B cell (primary cell): ENCODE measurements around the gene RIMS3. TPM values are rescaled to one million over a fixed set of nuclear protein-coding genes. Genes with fewer than 3 reads are reported as not detected.
A peak's percentile ranks its signal among the peaks of the same experiment; 100 is the strongest.

ENCODE experiments used
- ATAC-seq: fragments of 200-7000 bp; cut with Tn5 transposase; one replicate; pipeline ENCODE4 v1.10.0; 2021; ENCODE audit warnings: low read depth, mild to moderate bottlenecking, moderate number of reproducible peaks, moderate library complexity
- CTCF ChIA-PET: fragments of 350-600 bp; sonication (Branson Sonifier 250); formaldehyde crosslinking; loops from one replicate; lab custom pipeline; 2021; ENCODE audit warnings: antibody characterized with exemption, inconsistent platforms; lab: Charles Lee
- POLR2A ChIA-PET: fragments of 350-600 bp; sonication (Branson Sonifier 250); formaldehyde crosslinking; loops from one replicate; lab custom pipeline; 2021; ENCODE audit warnings: antibody characterized with exemption; lab: Charles Lee
- DNase-seq: peaks from one replicate; pipeline ENCODE4 v3.0.0; 2013
- H2AFZ ChIP-seq: 2 replicates; pipeline ENCODE4 v1.6.1; 2012; ENCODE audit warnings: mild to moderate bottlenecking, low read depth, low read length; ENCODE audit not compliant: insufficient read depth, poor library complexity, severe bottlenecking
- H3K27ac ChIP-seq, 2 donors: 1 replicate in 1 of 2; 2 replicates in 1 of 2; pipeline ENCODE4 v1.5.1; 2012 to 2013; ENCODE audit warnings: low read length in 2 of 2, mild to moderate bottlenecking in 2 of 2, moderate library complexity in 1 of 2
- H3K27me3 ChIP-seq, 4 experiments: fragments of 200-600 bp in 1 of 4; sonication (generic) in 1 of 4; replicated peaks in 1 of 4; 1 replicate in 2 of 4; 2 replicates in 2 of 4; pipeline versions ENCODE4 v1.6.1 to v1.7.0; 2013 to 2016; ENCODE audit warnings: low read length in 3 of 4, mild to moderate bottlenecking in 2 of 4, mixed read lengths in 1 of 4, moderate library complexity in 1 of 4; ENCODE audit not compliant: insufficient read depth in 4 of 4, control insufficient read depth in 3 of 4; ENCODE audit errors: control extremely low read depth in 1 of 4
- H3K36me3 ChIP-seq, 2 experiments: replicated peaks in 1 of 2; 1 replicate in 1 of 2; 2 replicates in 1 of 2; pipeline versions ENCODE4 v1.6.1 to v1.7.1; 2013; ENCODE audit warnings: low read length in 1 of 2; ENCODE audit not compliant: insufficient read depth in 2 of 2, control insufficient read depth in 1 of 2; ENCODE audit errors: control extremely low read depth in 1 of 2, extremely low read depth in 1 of 2
- H3K4me1 ChIP-seq, 2 donors: fragments of 200-600 bp in 1 of 2; sonication (generic) in 1 of 2; 1 replicate in 1 of 2; 2 replicates in 1 of 2; pipeline versions ENCODE4 v1.5.1 to v1.6.1; 2013 to 2017; ENCODE audit warnings: low read length in 2 of 2; ENCODE audit not compliant: control insufficient read depth in 2 of 2, insufficient read depth in 2 of 2
- H3K4me2 ChIP-seq: replicated peaks from 2 replicates; pipeline ENCODE3; 2012; ENCODE audit warnings: mild to moderate bottlenecking, low read depth, low read length; ENCODE audit not compliant: poor library complexity, severe bottlenecking
- H3K4me3 ChIP-seq, 5 experiments: fragments of 200-600 bp in 1 of 5; sonication (generic) in 1 of 5; 1 replicate in 3 of 5; 2 replicates in 2 of 5; pipeline versions ENCODE4 v1.5.1 to v1.7.0; 2011 to 2016; ENCODE audit warnings: low read length in 4 of 5, mild to moderate bottlenecking in 4 of 5, low read depth in 2 of 5, control low read depth in 1 of 5, moderate library complexity in 1 of 5; ENCODE audit not compliant: insufficient read depth in 1 of 5; ENCODE audit errors: control extremely low read depth in 1 of 5, extremely low read depth in 1 of 5
- H3K79me2 ChIP-seq: fragments of 200-600 bp; sonication (generic); one replicate; pipeline ENCODE4 v1.6.0; 2016; ENCODE audit warnings: low read length; ENCODE audit not compliant: control insufficient read depth, insufficient read depth
- H3K9ac ChIP-seq: fragments of 200-600 bp; sonication (generic); 2 replicates; pipeline ENCODE4 v1.6.1; 2017; ENCODE audit warnings: mild to moderate bottlenecking, low read length, moderate library complexity
- H3K9me3 ChIP-seq, 3 donors: one replicate each; pipeline versions ENCODE4 v1.6.1 to v1.7.1; 2013; ENCODE audit warnings: low read length in 2 of 3; ENCODE audit not compliant: control insufficient read depth in 2 of 3, insufficient read depth in 1 of 3; ENCODE audit errors: control extremely low read depth in 1 of 3
- H4K20me1 ChIP-seq: 2 replicates; pipeline ENCODE4 v1.6.0; 2012; ENCODE audit warnings: mild to moderate bottlenecking, low read length; ENCODE audit not compliant: insufficient read depth, control insufficient read depth, poor library complexity, severe bottlenecking
- H3K27ac Mint-ChIP-seq: one replicate; pipeline ENCODE4 v1.8.0; 2021; ENCODE audit warnings: mixed read lengths
- H3K27me3 Mint-ChIP-seq: one replicate; pipeline ENCODE4 v1.8.0; 2021; ENCODE audit warnings: mixed read lengths
- H3K4me1 Mint-ChIP-seq: one replicate; pipeline ENCODE4 v1.8.0; 2021; ENCODE audit warnings: mixed read lengths
- H3K4me3 Mint-ChIP-seq: one replicate; pipeline ENCODE4 v1.8.0; 2021; ENCODE audit warnings: mixed read lengths
- H3K9me3 Mint-ChIP-seq: one replicate; pipeline ENCODE4 v1.8.0; 2022; ENCODE audit warnings: mixed read lengths; ENCODE audit not compliant: insufficient read depth
- CTCF ChIP-seq: fragments of 200-600 bp; IDR thresholded peaks from one replicate; pipeline ENCODE4 v1.8.0; 2022; ENCODE audit warnings: antibody characterized with exemption, mild to moderate bottlenecking
- EZH2 ChIP-seq: IDR thresholded peaks from 2 replicates; pipeline ENCODE4 v1.6.1; 2012; ENCODE audit warnings: borderline replicate concordance, low read depth, mild to moderate bottlenecking, moderate library complexity, low read length; ENCODE audit not compliant: insufficient read depth, poor library complexity, severe bottlenecking
- WGBS: methylation state at CpG from one replicate; pipeline ENCODE4 v1.1.5; 2013; ENCODE audit warnings: missing lambda C conversion rate; ENCODE audit not compliant: insufficient coverage; 5-methylcytosine and 5-hydroxymethylcytosine counted together
- intact Hi-C: fragments of 100-400 bp; cut with micrococcal nuclease; formaldehyde crosslinking; loops from one replicate; pipeline ENCODE4 v1.10.0; 2022
- polyA plus RNA-seq: library from polyadenylated mRNA; depleted of rRNA; stranded (reverse); fragments of >200 nt; gene quantifications from 2 replicates; pipeline ENCODE4 v1.2.3, GENCODE V29; 2012
- total RNA-seq, 2 donors: library from RNA; stranded (reverse); fragments of 120-200 nt in 1 of 2; gene quantifications; 1 replicate in 1 of 2; 2 replicates in 1 of 2; pipeline versions ENCODE4 v1.2.3 to v1.2.4, GENCODE V29; 2013 to 2022

RIMS3 gene
- total and polyA plus RNA-seq, 2 donors (not counting 1 experiment from before 2014, with no cell fraction given), result 1.1 to 5.4 TPM

GRCh38 chr1:40664791-40665190 lies 691 bp downstream of the RIMS3 start:
- no peaks in the 10 kb centered on the region for H3K27me3 ChIP-seq
- no peak for ATAC-seq
- intact Hi-C loops, result loop anchor here (1.0 to 5.0 kb wide), 4 partner anchors 27 to 313 kb away; partner anchors contain the start of genes CITED4, CTPS1 and NFYC
- no peaks in the 10 kb centered on the region for H3K9me3 Mint-ChIP-seq
- peak overlapping the region; percentile 81 for H2AFZ ChIP-seq
- peaks cover 12 to 27% of the 10 kb centered on the region in 2 donors for H3K4me1 ChIP-seq
- no peaks in the 10 kb centered on the region for H4K20me1 ChIP-seq
- H3K4me2 ChIP-seq, result peak overlapping the region; percentile 78
- H3K27ac ChIP-seq, result no peak overlapping the region
- peak; percentile 20 for DNase-seq
- H3K4me3 ChIP-seq, result peak overlapping the region in 3 of 5 experiments; percentile 53 to 69 (median 58)
- no peak overlapping the region for H3K27ac Mint-ChIP-seq
- peak overlapping the region; percentile 62 for H3K9ac ChIP-seq
- POLR2A ChIA-PET, result interaction anchor here (3.1 kb wide), 1 partner anchor 27 kb away, joined by 12 read pairs; the partner anchor contains the start of gene NFYC
- no peaks in the 10 kb centered on the region for H3K79me2 ChIP-seq
- CTCF ChIA-PET, result interaction anchor here (0.9 to 7.2 kb wide), 4 partner anchors 27 to 288 kb away, joined by 3 to 48 read pairs (median 3); partner anchors contain the start of gene NFYC
- H3K4me1 Mint-ChIP-seq, result peaks cover 32% of the 10 kb centered on the region
- WGBS, result 75% methylated on average over 2 of the region's 2 CpGs
- H3K36me3 ChIP-seq, result no peaks in the 10 kb centered on the region
- peak overlapping the region; percentile 81 for H3K4me3 Mint-ChIP-seq
- no peaks in the 10 kb centered on the region for H3K9me3 ChIP-seq
- no peaks in the 10 kb centered on the region for H3K27me3 Mint-ChIP-seq
- TF ChIP-seq CTCF (no peak), EZH2 (no peak)

- Histone ChIP-seq H3K36me3 (no peaks in the 10 kb centered on the region), H3K4me3 (no peak overlapping the region), H3K27ac (no peak overlapping the region), H3K4me2 (no peak overlapping the region), H3K79me2 (no peaks in the 10 kb centered on the region), H3K9me3 (no peaks in the 10 kb centered on the region), H3K4me1 (peaks cover 12 to 26% of the 10 kb centered on the region in 2 donors), H3K9ac (no peak overlapping the region), H4K20me1 (no peaks in the 10 kb centered on the region), H2AFZ (no peak overlapping the region), H3K27me3 (no peaks in the 10 kb centered on the region)
- WGBS, result no CpG with 5 or more reads among the region's 1 CpG
- Mint-ChIP-seq H3K4me1 (peaks cover 31% of the 10 kb centered on the region), H3K27me3 (no peaks in the 10 kb centered on the region), H3K9me3 (no peaks in the 10 kb centered on the region), H3K27ac (no peak overlapping the region), H3K4me3 (peak overlapping the region; percentile 81)
- TF ChIP-seq CTCF, result no peak
- no peak for TF ChIP-seq EZH2
- ATAC-seq, result no peak
- DNase-seq, result peak; percentile 27
- POLR2A ChIA-PET, result no interaction called here
- intact Hi-C loops, result no loop called here
- CTCF ChIA-PET, result interaction anchor here (1.0 kb wide), 1 partner anchor 186 kb away, joined by 3 read pairs; no protein-coding TSS in a partner anchor
Observed at GRCh38 chr1:40664167-40664537, 1.3 kb downstream of the RIMS3 start.
